Stimulated activated CD8-positive, alpha-beta memory T cell treated with anti-CD3 and anti-CD28 coated beads, Interleukin-12 subunit alpha, Interleukin-12 subunit beta, amount 100 ng/mL, for 1 hour (primary cell): ENCODE data around the gene CLEC4A.
"Not testable (repeated sequence)": the region's sequence is repeated elsewhere in the genome, so short reads cannot be mapped to it uniquely, and the experiment has no call there.

Experiments used
- DNase-seq: peaks from one replicate; pipeline ENCODE4 v3.0.0-alpha.2; 2020; ENCODE audit warnings: low read depth

CLEC4A gene

DNA sequence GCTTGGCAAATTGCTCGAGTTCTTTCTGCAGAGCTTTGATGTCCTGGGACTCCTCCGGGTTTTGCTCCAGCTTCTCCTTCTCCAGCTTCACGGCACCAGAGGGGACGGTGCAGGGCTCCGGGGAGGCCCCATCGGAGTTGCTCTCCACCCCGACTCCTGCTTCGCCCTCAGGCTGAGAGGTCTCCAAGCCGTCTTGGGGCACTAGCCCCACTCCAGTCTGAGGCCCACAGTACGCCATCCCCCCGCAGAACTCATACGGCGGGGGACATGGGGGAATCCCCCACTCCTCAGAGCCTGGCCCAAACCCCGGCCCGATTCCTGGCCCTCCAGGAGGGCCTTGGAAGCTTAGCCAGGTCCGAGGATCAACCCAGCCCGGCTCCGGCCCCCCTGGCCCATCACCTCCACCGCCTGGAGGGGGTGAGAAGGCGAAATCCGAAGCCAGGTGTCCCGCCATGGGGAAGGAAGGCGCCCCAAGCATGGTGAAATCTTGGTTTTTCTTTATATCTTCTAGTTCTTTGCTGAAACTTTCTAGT, 11.0 kb downstream of the CLEC4A start:
- not testable (repeated sequence) for DNase-seq

DNA sequence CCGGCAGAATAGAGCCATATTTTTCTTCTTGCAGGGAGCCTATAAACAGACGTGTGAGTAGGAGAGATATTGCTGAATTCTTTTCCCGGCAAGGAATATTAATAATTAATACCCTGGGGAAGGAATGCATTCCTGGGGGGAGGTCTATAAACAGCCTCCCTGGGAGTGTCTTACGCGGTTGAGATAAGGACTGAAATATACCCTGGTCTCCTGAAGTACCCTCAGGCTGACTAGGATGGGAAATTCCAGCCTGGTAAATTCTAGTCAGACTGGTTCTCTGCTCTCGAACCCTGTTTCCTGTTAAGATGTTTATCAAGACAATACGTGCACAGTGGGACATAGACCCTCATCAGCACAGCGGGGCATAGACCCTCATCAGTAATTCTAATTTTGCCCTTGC, 18.2 kb downstream of the CLEC4A start:
- DNase-seq: not testable (repeated sequence)

DNA sequence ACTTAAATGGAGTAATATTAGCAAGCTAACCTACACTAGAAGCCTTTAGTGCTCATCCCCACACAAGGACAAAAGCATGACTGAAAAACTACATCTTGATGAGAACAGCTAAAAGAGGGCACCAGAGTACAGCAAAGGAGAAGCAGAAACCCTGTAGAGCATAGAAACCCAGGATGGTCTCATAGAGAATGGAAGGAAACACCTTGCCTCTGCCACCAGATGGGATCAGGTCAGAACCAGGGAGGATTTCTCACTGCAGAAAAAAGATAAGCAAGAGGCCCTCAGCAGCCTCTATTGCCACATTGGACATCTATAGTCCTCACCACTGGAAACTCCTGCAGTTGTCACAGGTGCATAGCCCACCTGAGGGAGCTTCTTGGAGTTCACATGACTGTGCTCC, 19.8 kb downstream of the CLEC4A start:
- DNase-seq: no peak

- no peak for DNase-seq
These were observed 22.5 kb downstream of the CLEC4A start for GRCh38 chr12:8145754-8146441.

GRCh38 chr12:8146442-8146771, 23.0 kb downstream of the CLEC4A start:
- no peak for DNase-seq

DNA sequence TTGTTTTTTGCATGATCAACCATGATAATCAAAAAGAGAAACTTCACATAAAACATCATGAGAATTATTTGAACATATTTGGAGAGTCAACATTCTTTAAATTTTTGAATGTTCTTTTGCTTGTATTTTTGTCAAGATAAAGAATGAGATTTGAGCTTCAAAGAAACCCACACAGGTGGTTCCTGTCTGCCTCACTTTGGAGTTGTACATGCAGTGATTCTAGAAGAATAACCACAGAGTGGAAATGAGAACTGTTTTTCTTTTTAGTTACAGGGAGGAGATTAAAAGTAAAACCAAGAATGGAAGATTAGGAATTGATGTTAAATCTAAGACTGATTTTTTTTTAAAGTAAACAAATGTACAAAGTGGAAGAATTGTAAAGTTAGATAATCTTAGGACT, 31.1 kb downstream of the CLEC4A start:
- no peak for DNase-seq

- no peak for DNase-seq
These were observed 33.0 kb downstream of the CLEC4A start for GRCh38 chr12:8156416-8156815.

- no peak for DNase-seq
These were observed 33.4 kb downstream of the CLEC4A start, which contains the start of gene ZNF705A for GRCh38 chr12:8156845-8157244. ZNF705A (plus strand) TSS chr12:8157015; CDS start chr12:8172626, 15,611 bp downstream.

- DNase-seq: no peak
These were observed 34.2 kb downstream of the CLEC4A start for GRCh38 chr12:8157484-8158198.

DNA sequence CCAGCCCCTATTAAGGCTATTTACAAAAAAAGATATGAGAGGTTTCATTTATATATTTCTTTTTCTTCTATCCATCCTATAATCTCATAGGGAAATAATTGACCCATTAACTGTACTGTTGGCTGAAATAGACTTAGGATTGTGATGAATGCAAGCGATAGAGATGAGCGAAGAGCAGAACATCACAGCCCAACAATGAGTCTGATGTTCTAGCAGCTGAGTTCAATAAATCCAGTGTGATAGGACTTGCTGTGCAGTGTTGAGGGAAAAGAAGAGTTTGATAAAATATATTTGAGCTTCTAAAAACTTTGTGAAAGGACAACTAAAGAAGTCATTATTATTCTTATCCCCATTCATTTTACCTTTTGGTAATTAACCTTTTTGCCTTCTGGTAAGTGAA, 49.5 kb downstream of the CLEC4A start:
- not testable (repeated sequence) for DNase-seq

GRCh38 chr12:8179989-8180585, 56.7 kb downstream of the CLEC4A start:
- peak; percentile 35 for DNase-seq

GRCh38 chr12:8181271-8181670, 57.9 kb downstream of the CLEC4A start:
- DNase-seq: not testable (repeated sequence)

- not testable (repeated sequence) for DNase-seq
These were observed 59.5 kb downstream of the CLEC4A start for GRCh38 chr12:8182923-8183322.

DNA sequence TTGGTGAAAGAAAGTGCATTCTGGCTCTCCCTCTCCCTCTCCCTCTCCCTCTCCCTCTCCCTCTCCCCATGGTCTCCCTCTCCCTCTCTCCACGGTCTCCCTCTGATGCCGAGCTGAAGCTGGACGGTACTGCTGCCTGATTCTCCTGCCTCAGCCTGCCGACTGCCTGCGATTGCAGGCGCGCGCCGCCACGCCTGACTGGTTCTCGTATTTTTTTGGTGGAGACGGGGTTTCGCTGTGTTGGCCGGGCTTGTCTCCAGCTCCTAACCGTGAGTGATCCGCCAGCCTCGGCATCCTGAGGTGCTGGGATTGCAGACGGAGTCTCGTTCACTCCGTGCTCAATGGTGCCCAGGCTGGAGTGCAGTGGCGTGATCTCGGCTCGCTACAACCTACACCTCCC, 59.9 kb downstream of the CLEC4A start:
- DNase-seq: not testable (repeated sequence)

DNA sequence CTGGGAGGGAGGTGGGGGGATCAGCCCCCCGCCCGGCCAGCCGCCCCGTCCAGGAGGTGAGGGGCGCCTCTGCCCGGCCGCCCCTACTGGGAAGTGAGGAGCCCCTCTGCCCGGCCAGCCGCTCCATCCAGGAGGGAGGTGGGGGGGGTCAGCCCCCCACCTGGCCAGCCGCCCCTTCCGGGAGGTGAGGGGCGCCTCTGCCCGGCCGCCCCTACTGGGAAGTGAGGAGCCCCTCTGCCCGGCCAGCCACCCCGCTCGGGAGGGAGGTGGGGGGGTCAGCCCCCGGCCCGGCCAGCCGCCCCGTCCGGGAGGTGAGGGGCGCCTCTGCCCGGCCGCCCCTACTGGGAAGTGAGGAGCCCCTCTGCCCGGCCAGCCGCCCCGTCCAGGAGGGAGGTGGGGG, 60.8 kb downstream of the CLEC4A start:
- DNase-seq: not testable (repeated sequence)

- not testable (repeated sequence) for DNase-seq
These were observed 64.7 kb downstream of the CLEC4A start for GRCh38 chr12:8188088-8188487.
